Measurements from ENCODE around the gene DKK2.

The DKK2 gene, protein sequence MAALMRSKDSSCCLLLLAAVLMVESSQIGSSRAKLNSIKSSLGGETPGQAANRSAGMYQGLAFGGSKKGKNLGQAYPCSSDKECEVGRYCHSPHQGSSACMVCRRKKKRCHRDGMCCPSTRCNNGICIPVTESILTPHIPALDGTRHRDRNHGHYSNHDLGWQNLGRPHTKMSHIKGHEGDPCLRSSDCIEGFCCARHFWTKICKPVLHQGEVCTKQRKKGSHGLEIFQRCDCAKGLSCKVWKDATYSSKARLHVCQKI

DNA sequence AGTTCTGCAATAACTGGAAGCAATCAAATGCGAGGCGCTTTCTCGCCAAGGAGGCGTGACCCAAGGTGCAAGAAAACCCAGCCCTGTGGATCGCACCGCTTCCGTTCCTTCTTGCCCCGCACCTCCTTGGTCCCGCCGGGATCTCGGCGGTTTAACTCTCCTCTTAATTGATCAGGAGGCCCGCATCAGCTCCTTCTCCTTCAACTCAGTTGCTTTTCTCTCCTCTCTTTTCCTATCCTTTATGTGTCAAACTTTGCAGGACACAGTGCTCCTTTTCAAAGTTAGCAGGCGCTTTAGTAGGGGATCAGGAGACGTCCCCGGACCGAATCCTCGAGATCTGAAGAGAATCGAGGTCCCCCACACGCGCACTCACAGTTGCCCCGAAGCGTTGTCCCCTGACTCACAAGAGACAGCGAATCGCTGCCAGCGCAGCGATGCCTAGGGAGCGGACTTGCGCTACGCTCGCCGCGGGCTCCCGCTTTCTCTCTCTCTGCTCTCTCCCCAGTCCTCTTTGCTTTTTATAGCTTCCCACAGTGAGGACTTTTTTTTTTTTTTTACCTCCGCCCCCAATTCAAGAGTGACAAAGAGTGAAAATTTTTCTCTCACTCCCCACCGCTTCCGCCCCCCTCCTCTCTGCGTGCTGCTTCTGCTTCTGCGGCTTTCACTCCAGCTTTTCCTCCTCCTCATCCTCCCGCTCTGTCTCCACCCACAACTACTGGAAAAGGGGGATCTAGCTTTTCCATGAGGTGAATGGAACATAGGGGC lies at the start of gene DKK2:
TSS of gene DKK2 (minus strand) at position 495 of the 765 bp plus-strand sequence. CDS start 722 bp downstream, outside the sequence.
- DNase-seq = no peak

DNA sequence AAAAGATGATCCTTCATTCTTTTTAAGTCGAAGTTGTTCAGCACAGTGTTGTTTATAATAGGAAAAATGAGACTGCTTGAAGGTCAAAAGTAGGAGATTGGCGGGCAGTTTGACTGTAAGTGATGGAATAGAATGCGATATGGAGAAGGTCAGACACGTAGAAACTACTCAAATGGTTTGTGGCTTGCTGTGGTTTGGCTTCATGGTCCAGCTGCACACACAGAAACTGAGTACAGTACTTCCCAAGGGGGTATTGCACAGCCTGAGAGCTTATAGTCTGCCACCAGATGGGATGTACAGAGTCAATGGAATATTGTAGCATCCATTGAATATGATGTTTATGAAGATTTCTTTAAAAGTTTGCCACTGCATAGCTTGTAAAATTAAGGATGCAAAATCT lies 41.1 kb upstream of the DKK2 start:
- no peak for DNase-seq

DNA sequence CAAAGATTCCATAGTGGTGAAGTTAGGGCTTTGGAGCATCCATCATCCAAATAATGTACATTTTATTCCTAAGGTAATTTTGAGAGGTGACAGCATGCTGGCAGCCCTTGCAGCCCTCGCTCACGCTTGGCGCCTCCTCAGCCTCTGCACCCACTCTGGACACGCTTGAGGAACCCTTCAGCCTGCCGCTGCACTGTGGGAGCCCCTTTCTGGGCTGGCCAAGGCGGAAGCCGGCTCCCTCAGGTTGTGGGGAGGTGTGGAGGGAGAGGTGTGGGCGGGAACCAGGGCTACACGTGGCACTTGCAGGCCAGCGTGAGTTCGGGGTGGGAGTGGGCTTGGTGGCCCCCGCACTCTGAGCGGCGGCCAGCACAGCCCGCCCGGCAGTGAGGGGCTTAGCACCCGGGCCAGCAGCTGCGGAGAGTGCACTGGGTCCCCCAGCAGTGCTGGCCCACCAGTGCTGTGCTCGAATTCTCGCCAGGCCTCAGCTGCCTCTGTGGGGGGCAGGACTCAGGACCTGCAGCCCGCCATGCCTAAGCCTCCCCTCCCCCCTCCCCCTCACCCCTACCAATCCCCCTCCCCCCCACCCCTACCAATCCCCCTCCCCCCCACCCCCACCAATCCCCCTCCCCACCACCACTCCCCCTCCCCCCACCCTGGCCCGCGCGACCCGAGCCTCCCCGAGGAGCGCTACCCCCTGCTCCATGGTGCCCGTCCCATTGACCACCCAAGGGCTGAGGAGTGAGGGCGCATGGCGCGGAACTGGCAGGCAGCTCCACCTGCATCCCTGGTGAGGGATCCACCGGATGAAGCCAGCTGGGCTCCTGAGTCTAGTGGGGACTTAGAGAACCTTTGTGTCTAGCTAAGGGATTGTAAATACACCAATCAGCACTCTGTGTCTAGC lies 37.0 kb upstream of the DKK2 start:
- DNase-seq = no peak

DNA sequence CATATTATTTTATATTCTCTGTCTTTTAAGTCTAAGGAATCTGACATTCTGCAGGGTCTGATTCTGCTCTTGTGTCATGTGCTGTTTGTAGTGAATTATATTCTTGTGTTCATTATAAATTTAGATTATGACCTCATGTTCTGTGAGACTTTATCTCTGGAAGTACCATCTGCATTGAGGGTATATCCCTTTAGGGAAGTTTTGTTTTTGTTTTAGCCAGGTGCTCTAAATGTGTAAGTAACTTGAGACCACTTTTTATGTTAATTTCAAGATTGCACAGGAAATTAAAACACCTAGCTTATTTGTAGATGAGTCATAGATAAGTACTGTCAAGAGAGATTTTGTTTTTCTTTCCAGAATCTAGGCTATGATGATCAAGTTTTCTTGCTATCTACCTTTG lies 35.0 kb upstream of the DKK2 start:
- DNase-seq = no peak

DNA sequence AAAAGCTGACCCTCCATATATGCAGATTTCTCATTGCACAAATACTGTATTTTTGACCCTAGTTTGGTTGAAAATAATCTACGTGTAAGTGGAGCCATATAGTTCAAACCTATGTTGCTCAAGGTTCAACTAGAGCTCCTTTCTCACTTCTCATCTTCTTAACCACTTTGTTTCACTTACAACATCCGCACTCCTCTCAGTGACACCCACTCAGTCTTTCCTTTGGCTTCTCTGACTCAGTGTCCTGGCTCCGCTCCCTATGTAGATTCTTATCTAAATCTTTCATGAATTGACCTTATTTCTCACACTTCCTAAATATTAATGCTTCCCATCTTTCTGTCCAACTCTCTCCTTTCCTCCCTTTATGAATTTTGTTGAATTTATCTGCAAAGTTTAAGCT lies 32.9 kb upstream of the DKK2 start:
- DNase-seq = no peak

DNA sequence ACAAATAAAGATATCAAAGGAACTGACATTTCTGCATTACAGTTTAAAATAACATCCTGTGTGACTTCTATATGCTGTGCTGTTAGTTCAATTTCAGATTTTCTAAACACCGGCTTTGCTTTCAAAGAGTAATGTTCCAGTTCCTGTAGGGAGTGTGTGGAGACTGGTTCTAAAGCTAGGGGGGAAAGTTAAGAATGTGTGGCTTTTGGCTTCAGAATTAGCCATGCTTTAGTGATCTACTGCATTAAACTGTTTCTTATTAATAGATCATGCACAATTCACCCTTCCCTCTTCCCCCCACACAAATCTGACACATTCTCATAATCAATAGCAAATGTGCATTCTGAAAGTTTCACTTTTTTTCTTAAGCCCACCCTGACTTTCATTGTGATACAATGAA lies 32.0 kb upstream of the DKK2 start:
- no peak for DNase-seq

DNA sequence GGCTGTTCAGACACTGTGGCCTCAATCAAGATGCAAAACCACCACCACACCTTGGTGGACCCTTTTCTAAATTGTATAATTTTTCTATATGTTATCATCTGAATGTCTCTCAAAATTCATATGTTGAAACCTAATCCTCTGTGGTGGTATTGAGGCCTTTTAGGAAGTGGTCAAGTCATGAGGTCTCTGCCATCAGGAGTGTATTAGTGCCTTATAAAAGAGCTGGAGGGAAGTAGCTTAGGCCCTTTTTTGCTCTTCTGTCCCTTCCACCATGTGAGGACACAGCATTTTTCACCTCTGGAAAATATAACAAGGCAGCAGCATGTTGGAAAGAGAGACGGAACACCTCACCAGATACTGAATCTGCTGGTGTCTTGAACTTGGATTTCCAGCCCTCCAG lies 30.5 kb upstream of the DKK2 start:
- DNase-seq = no peak

DNA sequence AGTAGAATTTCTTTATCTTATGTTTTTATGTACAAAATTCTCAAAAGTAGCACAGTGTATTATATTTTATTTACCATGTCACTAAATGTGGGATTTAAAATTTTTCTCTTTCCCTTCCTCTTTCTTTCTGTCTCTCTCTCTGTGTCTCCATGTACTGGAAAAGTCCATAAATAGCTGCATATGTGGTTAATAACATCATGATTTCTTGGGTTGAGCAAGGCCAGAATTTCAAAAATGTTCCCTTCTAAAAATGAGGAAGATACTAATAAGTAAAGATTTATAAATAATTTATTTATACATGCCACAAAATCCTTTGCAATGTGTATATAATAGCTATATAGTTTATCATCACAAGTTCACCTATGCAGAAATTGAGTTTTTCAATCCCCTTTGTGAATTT lies 29.1 kb upstream of the DKK2 start:
- DNase-seq = no peak

DNA sequence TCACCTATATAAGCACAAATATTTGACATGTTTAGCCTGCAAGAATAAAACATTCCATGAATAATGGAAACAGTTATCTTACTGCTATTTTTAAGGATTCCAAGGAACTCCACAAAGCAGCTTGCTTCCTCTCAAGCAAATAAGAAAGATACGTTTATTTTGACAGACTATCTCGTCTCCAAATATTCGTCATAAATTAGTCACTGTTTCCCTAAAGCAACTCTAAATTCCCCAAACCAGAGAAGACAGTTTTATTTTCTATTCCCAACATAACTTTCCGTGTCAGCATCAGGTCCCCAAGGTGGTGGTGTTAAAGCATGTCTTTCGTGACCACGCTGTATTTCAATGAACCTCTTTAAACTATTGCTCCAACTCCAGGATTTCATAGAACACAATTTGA lies 24.3 kb upstream of the DKK2 start:
- DNase-seq = no peak

DNA sequence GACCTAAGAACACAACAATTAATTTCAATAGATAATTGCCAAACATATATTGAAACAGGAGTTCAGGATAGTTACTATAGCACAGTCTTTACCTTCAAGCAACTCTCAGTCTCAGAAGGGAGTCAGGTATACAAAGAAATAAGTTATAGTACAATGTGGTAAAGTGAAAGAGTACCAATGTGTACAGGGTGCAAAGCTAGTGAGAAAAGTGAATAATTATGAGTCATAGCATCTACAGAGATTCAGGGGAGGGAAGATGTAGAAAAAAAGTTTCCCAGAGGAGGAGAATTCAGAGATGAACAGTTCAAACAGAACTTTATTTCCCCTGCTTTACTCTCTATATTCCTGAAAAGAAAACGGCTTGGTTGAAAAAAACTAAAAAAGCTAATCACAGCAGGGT lies 22.7 kb upstream of the DKK2 start:
- DNase-seq = no peak

DNA sequence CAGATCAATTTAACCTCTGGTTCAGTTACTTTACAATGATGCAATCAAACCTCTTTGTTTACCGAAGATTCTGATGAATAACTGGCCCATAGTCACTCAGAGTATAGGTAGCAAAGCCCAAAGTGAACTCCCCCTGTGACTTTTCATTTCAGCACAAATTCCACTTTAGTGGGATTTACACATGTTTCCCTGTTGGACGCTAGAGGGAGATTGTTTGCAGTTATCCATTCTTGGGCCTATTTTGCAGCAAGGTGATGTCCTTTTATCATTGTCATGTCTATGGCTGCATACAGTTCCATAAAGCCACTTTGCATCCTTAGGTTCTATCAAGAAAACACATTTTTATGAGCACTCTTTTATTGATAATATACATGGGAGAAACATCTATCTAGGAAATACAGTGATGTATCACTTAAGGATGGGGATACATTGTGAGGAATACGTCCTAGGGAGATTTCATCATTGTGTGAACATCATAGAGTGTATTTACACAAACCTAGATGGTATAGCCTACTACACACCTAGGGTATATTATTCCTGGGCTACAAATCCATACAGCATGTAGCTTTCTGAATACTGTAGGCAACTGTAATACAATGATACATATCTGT lies 14.5 kb upstream of the DKK2 start:
- DNase-seq = no peak

DNA sequence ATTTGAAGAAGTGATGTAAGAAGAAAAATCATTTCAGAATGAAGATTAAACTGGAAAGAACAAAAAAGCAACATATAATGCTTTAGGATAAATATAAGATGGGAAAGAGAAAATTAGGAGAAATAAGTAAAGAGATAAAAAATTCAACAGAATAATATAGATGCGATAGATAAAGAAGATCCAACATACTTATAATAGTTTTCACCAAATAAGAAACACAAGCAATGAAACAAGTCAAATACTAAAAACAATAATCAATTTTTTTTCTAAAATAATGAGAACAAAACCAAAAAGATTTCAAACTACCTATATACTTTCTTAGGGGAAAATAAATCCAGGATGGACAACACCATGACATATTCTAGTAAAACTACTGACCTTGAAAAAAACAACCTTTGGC lies 10.1 kb upstream of the DKK2 start:
- DNase-seq = no peak

DNA sequence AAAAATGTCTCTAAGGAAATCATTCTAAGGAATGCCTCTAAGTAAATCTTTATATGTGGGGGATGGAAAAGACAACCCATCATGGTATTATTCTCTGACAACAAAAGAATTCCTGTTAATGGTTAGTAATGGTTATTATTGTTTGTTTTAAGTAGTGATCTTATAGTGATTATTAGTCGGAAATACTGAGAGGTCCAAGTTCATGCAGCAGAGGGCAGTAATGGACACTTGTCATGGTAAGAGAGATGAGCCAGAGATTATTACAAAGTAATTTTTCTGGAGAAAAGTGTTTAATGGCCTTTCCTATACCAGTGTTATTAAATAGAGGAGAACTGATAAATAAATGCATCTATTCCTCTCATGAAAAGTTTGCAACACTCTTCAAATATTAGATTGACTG lies 8.1 kb upstream of the DKK2 start:
- no peak for DNase-seq

DNA sequence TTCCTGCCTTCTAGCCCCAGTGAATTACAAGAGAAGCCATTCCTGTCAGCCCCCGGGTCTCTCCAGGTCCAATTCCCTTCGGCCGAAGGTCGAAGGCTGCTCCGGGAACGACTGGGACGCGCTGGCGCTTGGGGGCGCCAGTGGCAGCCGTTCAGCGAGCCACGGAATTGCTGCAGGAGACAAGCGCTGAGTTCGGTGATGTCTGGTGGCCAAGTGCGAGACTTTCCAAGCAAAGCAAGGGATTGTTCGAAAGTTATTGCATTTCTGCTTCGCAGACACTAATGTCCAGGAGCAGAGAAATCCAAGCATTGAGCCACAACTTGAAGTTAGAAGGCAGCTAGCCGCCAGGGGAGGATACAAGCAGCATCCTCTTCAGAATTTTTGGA lies 1.1 kb upstream of the DKK2 start:
- no peak for DNase-seq

DNA sequence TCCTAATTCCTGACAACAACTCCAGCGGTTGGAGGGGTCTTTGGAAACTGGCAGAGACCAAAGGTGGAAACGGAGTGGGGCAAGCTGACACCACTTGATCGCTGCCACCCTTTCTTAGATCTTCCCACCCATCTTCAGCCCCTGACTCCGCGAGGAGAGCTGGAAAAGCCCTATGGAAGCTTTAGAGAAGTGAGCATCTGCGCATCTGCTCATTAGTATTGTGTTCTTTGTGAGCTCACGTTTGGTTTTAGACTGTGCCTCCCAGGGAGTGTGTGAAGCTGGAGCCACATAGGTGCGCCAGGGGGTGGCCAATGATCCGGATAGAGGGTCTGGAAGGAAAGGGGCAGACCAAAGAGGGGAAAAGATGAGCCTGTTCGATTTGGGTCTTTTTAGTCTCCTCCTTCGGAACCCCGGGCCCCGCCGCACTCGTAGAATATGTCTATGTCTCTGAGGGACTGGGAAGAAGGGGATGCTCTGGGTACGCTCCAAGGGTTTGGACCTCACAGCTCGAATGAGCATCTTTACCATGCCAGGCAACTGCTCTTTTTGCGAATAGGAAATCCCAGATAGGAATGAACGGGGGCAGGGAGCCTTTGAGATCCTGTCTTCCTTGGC lies 578 bp upstream of the DKK2 start:
- no peak for DNase-seq

DNA sequence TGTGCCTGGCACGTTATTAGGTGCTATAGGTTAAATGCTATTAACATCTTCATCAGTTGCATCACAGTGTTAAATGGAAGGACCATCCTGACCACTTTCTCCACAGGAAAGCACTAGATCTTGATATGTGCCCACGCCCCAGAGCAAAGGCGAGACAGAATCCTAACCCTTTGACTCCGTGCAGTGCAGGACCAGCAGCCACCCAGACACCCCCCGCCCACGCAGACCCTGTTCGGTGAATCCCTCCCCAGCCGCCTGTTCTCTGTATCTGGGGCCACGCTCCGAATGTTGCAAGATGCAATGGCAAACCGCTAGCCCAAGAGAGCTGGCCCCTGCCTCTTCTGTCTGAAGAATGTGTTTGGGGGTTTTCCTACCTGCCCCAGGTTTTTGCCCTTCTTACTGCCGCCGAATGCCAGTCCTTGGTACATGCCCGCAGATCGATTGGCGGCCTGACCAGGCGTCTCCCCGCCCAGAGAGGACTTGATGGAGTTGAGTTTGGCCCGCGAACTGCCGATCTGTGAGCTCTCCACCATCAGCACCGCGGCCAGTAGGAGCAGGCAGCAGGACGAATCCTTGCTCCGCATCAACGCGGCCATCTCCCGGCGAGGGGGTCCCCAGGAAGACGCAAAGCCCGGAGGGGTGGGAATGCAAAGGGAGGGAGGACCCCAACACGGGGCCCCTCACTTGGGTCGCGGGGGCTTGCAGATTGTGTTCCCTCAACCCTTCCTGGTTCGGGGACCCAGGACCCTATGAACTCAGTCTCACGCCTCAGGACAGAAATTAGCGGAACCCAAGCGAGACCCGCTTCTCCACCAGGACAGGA lies 906 bp downstream of the DKK2 start:
- no peak for DNase-seq

DNA sequence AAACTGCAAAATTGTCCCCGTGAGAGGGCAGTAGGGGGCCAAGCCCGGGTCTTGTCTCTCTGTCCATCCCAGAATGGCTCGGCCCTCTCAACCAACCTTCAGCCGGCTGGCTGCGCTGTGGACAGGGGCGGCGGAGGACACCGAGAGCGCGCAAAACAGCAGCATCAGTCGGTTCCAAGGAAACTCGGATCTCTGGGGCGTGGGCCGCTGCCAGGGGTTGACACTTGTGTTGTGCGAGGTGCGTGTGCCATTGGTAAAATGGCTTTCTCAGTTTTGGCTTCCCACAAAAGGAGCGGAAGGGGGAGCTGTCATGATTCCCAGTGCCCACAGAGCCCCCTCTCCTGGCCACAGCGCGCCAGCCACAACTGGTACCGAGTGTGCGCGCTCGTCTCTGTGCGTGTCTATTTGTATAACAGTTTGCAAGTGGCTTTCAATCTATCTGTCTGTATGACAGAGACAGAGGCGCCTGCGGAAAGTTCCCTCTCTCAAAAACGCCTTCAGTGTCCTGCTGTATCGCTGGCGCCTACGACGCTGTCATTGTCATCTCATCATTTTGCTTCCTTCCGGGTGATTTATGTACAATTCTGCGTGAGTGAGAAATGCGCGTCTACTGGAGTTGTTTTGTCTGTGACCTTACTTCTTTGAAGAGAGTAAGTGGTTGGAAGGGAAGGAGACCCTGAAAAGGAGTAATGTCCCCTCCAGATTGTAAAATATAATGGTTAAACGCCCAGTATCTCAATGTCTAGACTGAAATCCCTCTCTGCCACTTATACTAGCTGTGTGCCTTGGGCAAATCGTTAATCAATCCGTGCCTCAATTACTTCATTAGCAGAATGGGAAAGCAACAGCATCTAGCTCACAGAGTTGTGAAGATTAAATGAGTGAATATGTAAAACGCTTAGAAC lies 1.8 kb downstream of the DKK2 start:
- no peak for DNase-seq

DNA sequence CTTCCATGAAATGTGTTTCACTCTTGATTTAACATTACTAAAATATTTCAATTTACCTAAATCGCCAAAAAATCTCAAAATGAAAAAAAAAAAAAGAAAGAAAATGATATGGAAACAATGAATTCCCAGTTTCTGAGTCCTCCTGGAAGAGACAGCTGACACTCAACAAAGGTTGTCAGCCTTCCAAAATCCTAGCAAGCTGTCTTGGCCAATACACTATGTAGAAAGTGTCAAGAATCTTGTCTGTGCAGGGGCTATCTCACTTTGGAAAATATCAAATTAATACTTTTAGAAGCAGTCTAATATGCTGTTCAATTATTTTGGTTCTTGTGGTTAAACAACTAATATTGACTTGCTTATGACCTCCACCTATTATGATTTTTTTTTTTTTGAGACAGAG lies 8.7 kb downstream of the DKK2 start:
- no peak for DNase-seq

DNA sequence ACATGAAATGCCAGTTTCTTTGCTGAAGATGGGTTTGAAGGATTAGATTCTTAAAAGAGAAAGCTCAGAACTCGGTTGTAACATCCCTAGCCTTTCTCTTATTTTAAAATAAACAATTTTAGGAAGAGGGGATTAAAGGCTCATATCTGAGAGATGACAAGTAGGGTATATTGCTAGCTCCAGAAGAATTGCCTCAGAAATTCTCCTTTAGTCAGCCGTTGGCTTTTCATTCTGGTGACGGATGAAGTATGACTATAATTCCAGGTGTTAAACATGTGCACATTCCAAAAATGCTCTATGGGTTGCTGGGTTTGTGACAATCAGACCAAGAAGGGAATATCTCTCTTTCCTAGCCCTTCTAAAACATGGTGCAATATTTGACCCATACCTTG lies 17.8 kb downstream of the DKK2 start:
- no peak for DNase-seq

DNA sequence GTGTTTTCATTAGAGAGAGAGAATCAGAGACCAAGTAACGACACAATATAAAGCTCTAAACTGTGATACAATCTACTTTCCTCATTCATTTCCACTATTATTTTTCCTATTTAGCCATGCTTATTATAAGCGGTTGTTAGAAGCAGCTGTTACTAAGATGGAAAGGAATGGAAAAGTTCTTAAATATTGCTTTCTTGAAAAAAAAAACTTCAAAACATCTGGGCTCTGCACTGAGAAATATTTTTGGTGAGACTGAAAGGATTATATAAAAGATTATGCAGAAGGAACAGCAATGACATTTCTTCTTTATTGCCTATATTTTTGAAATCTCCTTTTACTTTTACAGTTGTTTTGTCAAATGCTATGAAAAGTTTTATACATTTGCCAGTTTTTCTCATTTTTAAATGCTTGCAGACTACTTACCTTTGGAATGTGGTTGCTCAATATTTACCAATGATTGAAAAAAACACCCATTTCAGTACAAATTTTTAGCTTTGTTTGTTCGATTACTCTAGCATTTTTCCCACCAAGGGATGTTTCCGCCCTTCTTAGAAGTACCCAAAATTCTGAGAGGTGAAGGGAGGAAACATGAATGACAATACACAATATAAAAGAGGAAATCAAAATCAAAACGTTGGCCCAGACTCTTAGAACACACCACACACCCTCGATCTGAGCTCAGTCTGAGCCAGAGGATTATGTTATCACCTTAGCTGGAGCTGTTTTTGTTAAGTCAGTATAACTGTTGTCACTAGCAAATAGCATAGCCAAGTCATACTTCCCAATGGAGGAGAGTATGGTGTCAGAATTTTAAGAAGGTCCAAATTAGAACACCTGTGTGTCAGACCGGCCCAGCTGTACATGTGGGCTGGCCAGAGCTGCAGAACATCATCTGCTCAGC lies 18.4 kb downstream of the DKK2 start:
- no peak for DNase-seq

All from cortex of kidney (tissue), 1 donor.